Testis (tissue), 2 donors: ENCODE results near the gene USE1.

Experiments used
- POLR2A ChIP-seq: fragments of 450-650 bp; IDR thresholded peaks from one replicate; pipeline ENCODE4 v1.6.1; 2017; ENCODE audit warnings: antibody characterized with exemption, mild to moderate bottlenecking, moderate library complexity
- TF ChIP-seq, protein P1 (sequence below), 3 experiments: fragments of 450-650 bp in 2 of 3; fragments of 200-600 bp in 1 of 3; sonication (generic) in 1 of 3; IDR thresholded peaks; one replicate each; pipeline ENCODE4 v1.5.1; 2016 to 2019; ENCODE audit warnings: antibody characterized with exemption in 3 of 3, mild to moderate bottlenecking in 2 of 3, moderate library complexity in 1 of 3

DNA sequence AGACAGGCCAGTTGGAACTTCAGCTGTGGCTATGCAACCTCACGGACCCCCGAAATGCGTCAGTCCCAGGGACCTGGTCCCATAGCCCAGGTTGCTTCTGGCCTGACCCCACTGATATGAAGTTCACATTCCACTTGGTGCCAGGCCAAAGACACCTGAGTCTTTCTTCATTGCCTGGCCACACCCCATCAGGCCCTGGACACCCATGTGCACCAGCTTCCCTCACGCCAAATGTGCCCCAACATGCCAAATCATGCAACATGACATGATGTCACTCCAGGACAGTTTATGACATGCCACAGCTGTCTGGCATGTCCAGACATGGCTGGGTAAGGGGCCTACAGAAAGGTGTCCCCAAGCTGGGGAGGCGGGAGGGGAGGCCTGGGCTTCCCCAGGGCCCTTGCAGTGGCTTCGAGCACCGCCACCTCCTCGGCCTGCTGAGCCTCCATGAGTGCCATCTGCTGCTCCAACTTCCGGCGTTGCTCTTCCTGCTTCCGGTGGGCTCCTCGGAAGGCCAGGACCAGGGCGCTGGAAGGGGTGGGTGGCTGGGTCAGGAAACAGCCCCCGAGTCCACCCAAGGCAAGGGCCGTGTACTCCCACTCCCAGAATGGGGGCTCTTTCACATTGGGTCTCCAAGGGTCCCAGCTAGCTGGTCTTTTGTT, 34.9 kb downstream of the USE1 start:
- TF ChIP-seq, protein P1, sequence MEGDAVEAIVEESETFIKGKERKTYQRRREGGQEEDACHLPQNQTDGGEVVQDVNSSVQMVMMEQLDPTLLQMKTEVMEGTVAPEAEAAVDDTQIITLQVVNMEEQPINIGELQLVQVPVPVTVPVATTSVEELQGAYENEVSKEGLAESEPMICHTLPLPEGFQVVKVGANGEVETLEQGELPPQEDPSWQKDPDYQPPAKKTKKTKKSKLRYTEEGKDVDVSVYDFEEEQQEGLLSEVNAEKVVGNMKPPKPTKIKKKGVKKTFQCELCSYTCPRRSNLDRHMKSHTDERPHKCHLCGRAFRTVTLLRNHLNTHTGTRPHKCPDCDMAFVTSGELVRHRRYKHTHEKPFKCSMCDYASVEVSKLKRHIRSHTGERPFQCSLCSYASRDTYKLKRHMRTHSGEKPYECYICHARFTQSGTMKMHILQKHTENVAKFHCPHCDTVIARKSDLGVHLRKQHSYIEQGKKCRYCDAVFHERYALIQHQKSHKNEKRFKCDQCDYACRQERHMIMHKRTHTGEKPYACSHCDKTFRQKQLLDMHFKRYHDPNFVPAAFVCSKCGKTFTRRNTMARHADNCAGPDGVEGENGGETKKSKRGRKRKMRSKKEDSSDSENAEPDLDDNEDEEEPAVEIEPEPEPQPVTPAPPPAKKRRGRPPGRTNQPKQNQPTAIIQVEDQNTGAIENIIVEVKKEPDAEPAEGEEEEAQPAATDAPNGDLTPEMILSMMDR (IDR thresholded peaks at IDR 0.05): no peak
- no peak for TF ChIP-seq POLR2A
